GM21367 (cell line): ENCODE results near the gene PHACTR1.
"Not testable (repeated sequence)": the region's sequence is repeated elsewhere in the genome, so short reads cannot be mapped to it uniquely, and the experiment has no call there.

Experiments
- ATAC-seq: cut with Tn5 transposase; IDR thresholded peaks from one replicate; pipeline ENCODE4 v1.9.1; 2021; ENCODE audit not compliant: unreplicated experiment

Gene PHACTR1

GRCh38 chr6:13097454-13097853, 380.9 kb downstream of the PHACTR1 start:
- no peak for ATAC-seq

DNA sequence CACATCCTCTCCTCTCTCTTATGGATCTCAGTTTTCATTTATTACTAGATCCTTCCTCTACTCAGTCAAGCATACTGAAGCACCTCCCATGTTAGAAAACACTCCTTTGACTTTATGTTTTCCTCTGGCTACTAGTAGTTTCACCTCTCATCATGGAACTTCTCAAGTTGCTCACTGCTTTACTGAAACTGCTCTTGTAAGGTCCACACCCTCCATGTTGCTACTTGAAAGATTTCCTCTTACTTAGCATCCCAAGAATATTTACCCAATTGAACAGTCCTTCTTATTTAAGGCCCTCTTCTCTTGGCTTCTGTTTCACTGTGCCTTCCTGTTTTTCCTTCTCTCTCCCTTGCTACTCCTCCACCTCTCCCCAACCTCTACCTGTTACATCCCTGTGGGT, 381.4 kb downstream of the PHACTR1 start:
- ATAC-seq, result no peak

DNA sequence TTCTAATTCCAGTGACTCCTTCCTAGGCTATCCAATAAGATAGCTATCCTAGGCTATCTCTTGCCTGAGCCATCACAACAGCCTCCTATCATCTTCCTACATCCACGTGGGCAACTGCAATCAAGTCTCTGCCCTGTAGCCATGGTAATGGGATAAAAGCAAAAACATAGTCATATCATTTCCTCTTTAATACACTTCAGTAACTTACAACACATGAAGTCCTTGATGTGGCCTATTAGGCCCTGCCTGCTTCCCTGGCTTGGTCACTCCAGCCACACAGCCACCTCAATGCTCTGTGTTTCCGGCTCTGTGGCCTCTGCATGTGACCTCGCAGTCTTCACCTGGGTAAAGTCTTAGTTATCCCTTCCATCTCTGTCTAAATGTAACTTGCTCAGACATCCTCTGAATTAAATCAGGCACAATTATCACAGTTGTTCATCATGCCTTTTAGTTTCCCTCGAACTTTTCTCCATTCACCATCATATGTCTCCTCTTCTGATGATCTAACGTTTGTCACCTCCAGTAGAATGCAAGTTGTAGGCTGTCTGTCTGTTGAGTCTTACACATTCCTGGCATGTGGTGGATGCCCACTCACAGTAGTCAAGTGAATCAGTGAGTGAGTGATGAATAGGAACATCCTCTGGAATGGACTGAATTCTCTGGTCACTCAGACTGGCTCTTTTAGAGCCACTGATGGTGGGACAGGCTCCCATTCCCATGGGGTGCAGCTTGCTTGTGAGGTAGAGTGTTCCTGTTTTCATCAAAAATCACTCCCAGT, 382.4 kb downstream of the PHACTR1 start:
- no peak for ATAC-seq

DNA sequence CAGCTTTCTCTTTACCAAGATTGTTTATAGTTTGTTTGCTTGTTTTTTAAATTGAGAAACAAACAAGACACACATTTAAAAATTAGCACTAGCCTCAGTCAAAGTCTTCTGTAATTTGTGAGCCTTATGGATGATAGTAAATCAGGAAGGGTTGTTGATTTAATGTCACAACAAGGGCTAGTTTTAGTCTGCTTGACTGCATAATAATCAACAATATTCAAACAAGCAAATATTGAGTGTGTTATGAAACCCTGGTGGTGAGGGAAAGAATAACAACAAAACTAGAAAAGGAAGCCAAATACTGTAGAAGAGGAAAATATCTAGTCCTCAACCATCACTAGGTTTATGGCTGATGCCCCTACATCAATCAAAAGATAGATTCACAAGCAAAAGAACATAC, 383.2 kb downstream of the PHACTR1 start:
- ATAC-seq, result no peak

DNA sequence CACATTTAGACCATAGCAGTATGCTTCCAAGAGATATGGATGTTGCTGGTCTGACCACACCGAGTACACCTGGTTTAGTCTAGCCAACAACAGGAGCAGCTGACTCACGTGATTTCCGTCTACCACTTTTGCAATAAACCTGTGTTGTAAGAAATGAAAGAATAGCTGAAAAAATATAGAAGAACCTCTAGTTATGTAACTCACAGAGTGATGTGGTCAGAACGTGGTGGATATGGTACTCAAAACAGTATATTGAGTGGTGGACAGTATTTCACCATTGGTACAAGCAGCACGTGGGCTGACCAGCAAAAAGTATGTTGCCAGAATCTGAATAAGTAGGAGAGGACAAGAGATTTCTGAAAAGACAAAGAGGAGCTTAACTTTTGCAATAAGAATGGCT, 384.8 kb downstream of the PHACTR1 start:
- ATAC-seq, result no peak

DNA sequence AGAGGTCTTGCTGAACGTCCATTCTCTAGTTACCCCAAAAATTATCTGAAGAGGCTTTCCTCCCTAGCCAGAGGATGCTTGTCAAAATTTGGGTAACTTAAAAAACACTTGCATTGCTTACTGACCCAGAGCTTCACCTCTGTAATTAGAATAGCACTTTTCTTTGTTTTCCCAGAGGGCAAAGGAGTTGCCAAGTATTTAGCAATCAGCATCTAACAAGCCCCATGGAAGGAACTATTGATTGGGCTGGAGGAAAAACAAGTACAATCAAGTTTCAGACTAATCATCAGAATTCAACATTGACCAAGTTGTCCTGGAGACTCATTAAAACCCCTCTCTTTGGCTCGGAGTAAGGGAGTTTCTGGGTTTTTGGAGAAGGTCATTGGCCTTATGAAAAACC, 385.4 kb downstream of the PHACTR1 start:
- no peak for ATAC-seq

DNA sequence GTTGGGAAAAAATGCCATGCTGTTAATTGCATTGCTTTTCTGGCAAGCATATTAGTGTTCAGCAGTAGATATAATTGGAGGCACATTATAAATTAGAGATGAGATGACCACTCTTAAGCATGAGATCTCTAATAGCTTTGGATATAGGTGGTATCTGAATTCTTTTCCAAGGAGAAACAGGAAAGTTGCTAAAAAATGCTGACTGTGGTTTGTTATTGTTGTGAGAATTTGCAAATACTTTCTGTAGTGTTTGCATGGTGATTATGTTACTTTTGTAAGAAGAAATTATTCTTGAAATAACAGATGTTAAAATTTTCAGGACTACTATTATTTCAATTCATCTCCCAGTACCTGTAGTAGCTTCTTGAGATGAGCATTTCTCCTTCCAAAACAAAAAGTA, 386.6 kb downstream of the PHACTR1 start:
- ATAC-seq, result no peak

DNA sequence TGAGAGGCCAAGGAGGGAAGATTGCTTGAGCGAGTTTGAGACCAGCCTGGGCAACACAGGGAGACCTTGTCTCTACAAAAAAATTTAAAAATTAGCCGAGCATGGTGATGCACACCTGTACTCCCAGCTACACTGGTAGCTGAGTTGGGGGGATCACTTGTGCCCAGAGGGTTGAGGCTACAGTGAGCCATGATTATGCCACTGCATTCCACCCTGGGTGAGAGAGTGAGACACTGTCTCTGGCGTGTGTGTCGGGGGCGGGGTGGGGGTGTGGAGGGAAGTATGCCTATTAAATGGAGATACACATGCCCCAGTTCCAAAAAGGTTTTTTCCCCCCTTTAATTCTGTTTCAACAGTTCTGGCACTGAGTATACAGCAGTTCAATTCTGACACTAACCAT, 388.6 kb downstream of the PHACTR1 start:
- no peak for ATAC-seq

DNA sequence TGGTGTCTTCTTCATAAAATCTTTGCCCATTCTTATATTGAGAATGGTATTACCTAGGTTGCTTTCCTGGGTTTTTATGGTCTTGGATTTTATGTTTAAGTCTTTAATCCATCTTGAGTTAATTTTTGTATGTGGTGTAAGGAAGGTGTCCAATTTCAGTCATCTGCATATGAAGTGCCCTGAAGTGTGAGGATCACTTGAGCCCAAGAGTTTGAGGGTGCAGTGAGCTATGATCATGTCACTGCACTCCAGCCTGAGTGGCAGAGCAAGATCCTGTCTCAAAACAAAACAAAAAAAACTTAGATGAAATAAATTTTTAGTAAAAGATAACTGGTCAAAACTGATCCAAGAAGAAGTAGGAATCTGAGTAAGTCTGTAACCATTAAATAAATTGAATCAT, 396.4 kb downstream of the PHACTR1 start:
- ATAC-seq, result no peak

GRCh38 chr6:13113376-13113775, 396.8 kb downstream of the PHACTR1 start:
- no peak for ATAC-seq

- ATAC-seq, result no peak
Observed at GRCh38 chr6:13113981-13114593, 397.5 kb downstream of the PHACTR1 start.

DNA sequence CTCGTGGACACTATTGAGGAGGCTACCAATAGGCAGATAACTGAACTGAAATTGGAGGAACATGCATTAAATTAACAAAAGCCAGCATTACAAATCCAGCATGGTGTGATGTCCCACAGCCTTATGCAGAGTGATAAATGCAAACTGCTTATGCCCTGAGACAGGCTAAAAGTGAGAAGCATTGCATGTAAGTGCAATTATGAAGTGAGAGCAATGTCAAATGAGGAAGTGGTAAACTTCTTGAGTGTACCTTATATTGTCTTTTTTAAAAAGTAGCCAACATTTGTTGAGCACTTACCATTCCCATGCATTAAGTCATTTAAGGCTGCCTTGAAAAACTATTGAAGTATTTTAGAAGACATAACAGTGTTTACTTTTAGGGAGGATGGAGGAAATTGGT, 399.6 kb downstream of the PHACTR1 start:
- ATAC-seq, result no peak

- no peak for ATAC-seq
Observed at GRCh38 chr6:13117570-13117969, 401.0 kb downstream of the PHACTR1 start.

DNA sequence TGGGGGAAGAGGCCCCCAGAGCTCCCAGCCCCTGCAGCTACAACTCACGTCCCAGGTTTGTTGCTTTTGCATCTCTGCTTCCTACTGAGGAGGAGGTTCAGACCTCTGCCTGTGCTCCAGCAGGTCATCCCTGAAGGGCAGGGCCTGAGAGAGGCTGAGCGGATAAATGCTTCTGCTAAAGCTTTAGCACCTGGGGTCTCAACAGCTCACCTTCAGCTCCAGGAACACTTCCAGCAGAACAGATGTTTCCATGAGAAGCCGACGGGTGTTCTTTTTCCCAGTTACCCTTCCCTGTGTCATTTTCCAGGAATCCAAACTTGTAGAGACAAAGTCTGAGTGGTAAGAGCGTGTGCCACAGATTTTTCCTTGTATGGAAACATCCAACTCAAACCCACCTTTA, 403.0 kb downstream of the PHACTR1 start:
- ATAC-seq, result no peak

DNA sequence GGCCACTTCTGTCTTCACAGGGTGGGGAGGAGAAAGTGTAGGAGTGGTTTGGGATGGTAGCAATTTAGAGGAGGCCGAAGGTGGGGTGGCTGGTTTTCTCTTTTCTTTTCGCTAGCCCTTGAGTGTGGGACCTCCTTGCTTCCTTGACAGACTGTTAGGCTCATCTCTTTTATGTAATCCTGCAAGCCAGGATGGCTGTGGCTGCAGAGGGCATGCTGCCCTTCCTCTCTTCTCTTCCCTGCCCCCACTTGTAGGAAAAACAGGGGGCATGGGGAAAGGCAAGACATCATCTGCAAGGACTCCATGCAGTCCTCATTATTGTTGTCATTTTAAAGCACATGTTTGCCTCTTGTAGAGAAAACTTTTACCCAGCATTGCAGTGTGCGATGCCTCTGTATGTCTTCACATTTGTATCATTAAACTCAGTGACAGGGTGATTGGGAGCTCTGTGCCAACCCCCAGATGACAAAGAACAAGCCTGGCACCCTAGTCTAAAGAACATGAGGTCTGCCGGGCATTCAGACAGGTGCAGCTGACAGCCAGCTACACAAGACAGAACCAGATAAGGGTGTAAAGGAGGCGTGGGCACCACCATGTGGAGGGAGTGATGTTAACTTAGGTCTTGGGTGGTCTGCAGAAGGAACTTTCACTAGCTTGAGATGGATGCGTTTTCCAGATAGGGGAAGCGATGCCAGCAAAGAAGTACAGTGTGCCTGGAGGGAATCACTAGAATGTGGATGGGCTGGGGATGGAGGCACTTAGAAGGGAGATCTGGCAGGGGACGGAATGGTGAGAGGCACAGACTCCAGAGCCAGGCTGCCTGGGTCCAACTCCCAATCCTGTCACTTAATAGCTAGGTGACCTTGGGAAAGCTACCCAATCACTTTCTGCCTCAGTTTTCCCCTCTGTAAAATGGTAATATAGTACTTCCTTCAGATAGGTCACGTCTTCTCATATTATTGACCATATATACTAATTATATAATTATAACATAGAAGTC, 404.2 kb downstream of the PHACTR1 start:
- ATAC-seq, result no peak

- ATAC-seq, result no peak
Observed at GRCh38 chr6:13124131-13124530, 407.6 kb downstream of the PHACTR1 start.

GRCh38 chr6:13125841-13126240, 409.3 kb downstream of the PHACTR1 start:
- ATAC-seq, result no peak

- no peak for ATAC-seq
Observed at GRCh38 chr6:13131935-13132661, 415.5 kb downstream of the PHACTR1 start.

DNA sequence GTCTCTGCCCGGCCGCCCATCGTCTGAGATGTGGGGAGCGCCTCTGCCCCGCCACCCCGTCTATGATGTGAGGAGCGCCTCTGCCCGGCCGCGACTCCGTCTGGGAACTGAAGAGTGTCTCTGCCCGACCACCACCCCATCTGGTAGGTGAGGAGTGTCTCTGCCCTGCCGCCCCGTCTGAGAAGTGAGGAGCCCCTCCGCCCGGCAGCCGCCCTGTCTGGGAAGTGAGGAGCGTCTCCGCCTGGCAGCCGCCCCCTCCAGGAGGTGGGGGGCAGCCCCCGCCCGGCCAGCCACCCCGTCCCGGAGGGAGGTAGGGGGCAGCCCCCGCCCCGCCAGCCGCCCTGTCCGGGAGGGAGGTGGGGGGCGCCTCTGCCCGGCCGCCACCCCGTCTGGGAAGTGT, 417.3 kb downstream of the PHACTR1 start:
- ATAC-seq, result not testable (repeated sequence)

- no peak for ATAC-seq
Observed at GRCh38 chr6:13135152-13135551, 418.6 kb downstream of the PHACTR1 start.

- no peak for ATAC-seq
Observed at GRCh38 chr6:13139119-13139518, 422.6 kb downstream of the PHACTR1 start.
